Effector memory CD8-positive, alpha-beta T cell (primary cell): ENCODE data around the gene ZBTB32.

Source experiments
- ATAC-seq: fragments of 150-1000 bp; cut with Tn5 transposase; replicated peaks from 2 replicates; pipeline ENCODE4 v1.10.0; 2021; ENCODE audit warnings: mild to moderate bottlenecking, moderate library complexity
- DNase-seq, 3 experiments: peaks; one replicate each; pipeline ENCODE4 v3.0.0; 2021
- H3K27ac Mint-ChIP-seq, 2 donors: one replicate each; pipeline ENCODE4 v1.8.0; 2022; ENCODE audit warnings: mild to moderate bottlenecking in 2 of 2, mixed read lengths in 2 of 2, moderate library complexity in 2 of 2
- H3K27me3 Mint-ChIP-seq, 2 donors: one replicate each; pipeline ENCODE4 v1.8.0; 2022; ENCODE audit warnings: mixed read lengths in 2 of 2
- H3K36me3 Mint-ChIP-seq: one replicate; pipeline ENCODE4 v1.8.0; 2022; ENCODE audit warnings: mild to moderate bottlenecking, moderate library complexity, mixed read lengths; ENCODE audit not compliant: insufficient read depth
- H3K4me1 Mint-ChIP-seq, 2 donors: one replicate each; pipeline ENCODE4 v1.8.0; 2022; ENCODE audit warnings: low read depth in 2 of 2, mixed read lengths in 2 of 2
- H3K4me3 Mint-ChIP-seq, 2 donors: one replicate each; pipeline ENCODE4 v1.8.0; 2022; ENCODE audit warnings: mild to moderate bottlenecking in 2 of 2, mixed read lengths in 2 of 2, moderate library complexity in 2 of 2
- H3K9me3 Mint-ChIP-seq, 2 donors: one replicate each; pipeline ENCODE4 v1.8.0; 2022; ENCODE audit warnings: mixed read lengths in 2 of 2

The ZBTB32 gene

GRCh38 chr19:35739275-35740107, 35.1 kb downstream of the ZBTB32 start:
- peaks cover 46% of the 10 kb centered on the region for H3K36me3 Mint-ChIP-seq
- H3K27ac Mint-ChIP-seq = no peak overlapping the region
- H3K4me1 Mint-ChIP-seq = peaks cover 28 to 38% of the 10 kb centered on the region in 2 donors
- H3K9me3 Mint-ChIP-seq = no peaks in the 10 kb centered on the region
- H3K4me3 Mint-ChIP-seq = peak overlapping the region; percentile 44 to 86
- DNase-seq (no peak), ATAC-seq (no peak)
- H3K27me3 Mint-ChIP-seq = no peaks in the 10 kb centered on the region

GRCh38 chr19:35740108-35740422, 35.7 kb downstream of the ZBTB32 start:
- ATAC-seq (peak; percentile 7), DNase-seq (no peak)
- Mint-ChIP-seq H3K27me3 (no peaks in the 10 kb centered on the region), H3K4me1 (peaks cover 30 to 41% of the 10 kb centered on the region in 2 donors), H3K36me3 (peaks cover 47% of the 10 kb centered on the region), H3K9me3 (no peaks in the 10 kb centered on the region), H3K4me3 (peak overlapping the region; percentile 86 to 94), H3K27ac (peak overlapping the region in 1 of 2 donors; percentile 93)

- peak overlapping the region; percentile 22 to 93 for H3K27ac Mint-ChIP-seq
- H3K4me1 Mint-ChIP-seq = peaks cover 34 to 44% of the 10 kb centered on the region in 2 donors
Observed at GRCh38 chr19:35740423-35741202, 36.3 kb downstream of the ZBTB32 start.

GRCh38 chr19:35741203-35741515, 36.8 kb downstream of the ZBTB32 start:
- Mint-ChIP-seq H3K4me1 (peaks cover 39 to 46% of the 10 kb centered on the region in 2 donors), H3K4me3 (peak overlapping the region; percentile 86 to 94), H3K27me3 (no peaks in the 10 kb centered on the region), H3K9me3 (no peaks in the 10 kb centered on the region), H3K36me3 (peaks cover 45% of the 10 kb centered on the region), H3K27ac (peak overlapping the region; percentile 22 to 93)
- DNase-seq = no peak
- ATAC-seq = no peak

More at GRCh38 chr19:35740423-35741202, 36.3 kb downstream of the ZBTB32 start:
- no peaks in the 10 kb centered on the region for H3K9me3 Mint-ChIP-seq
- ATAC-seq = peak; percentile 63
- H3K27me3 Mint-ChIP-seq = no peaks in the 10 kb centered on the region
- peak overlapping the region; percentile 86 to 94 for H3K4me3 Mint-ChIP-seq
- H3K36me3 Mint-ChIP-seq = peaks cover 47% of the 10 kb centered on the region
- peak; percentile 91 to 94 (median 91) for DNase-seq

GRCh38 chr19:35742121-35742724, 37.9 kb downstream of the ZBTB32 start, which contains the start of gene IGFLR1:
IGFLR1 (minus strand) TSS chr19:35742452; CDS start chr19:35741180, 1,272 bp downstream.
- peak; percentile 2 for ATAC-seq
- no peaks in the 10 kb centered on the region for H3K27me3 Mint-ChIP-seq
- H3K9me3 Mint-ChIP-seq = no peaks in the 10 kb centered on the region
- peak within 1 kb of the TSS; percentile 86 to 94 for H3K4me3 Mint-ChIP-seq
- peak; percentile 52 to 55 (median 53) for DNase-seq
- peak within 1 kb of the TSS; percentile 87 to 93 for H3K27ac Mint-ChIP-seq
- peaks cover 45 to 49% of the 10 kb centered on the region in 2 donors for H3K4me1 Mint-ChIP-seq
- peaks cover 40% of the 10 kb centered on the region for H3K36me3 Mint-ChIP-seq

- Mint-ChIP-seq H3K4me1 (peaks cover 54 to 57% of the 10 kb centered on the region in 2 donors), H3K9me3 (no peaks in the 10 kb centered on the region), H3K4me3 (peak overlapping the region; percentile 86 to 94), H3K36me3 (peaks cover 36% of the 10 kb centered on the region), H3K27ac (peak overlapping the region in 1 of 2 donors; percentile 98), H3K27me3 (no peaks in the 10 kb centered on the region)
- no peak for ATAC-seq
- DNase-seq = no peak
Observed at GRCh38 chr19:35743640-35744429, 39.5 kb downstream of the ZBTB32 start.

GRCh38 chr19:35744430-35745327, 40.3 kb downstream of the ZBTB32 start:
- Mint-ChIP-seq H3K4me3 (peak overlapping the region; percentile 86 to 94), H3K9me3 (no peaks in the 10 kb centered on the region), H3K36me3 (peaks cover 32% of the 10 kb centered on the region), H3K27ac (peak overlapping the region; percentile 98 to 99), H3K27me3 (no peaks in the 10 kb centered on the region), H3K4me1 (peaks cover 58 to 59% of the 10 kb centered on the region in 2 donors)
- ATAC-seq = peak; percentile 58
- peak; percentile 91 to 93 (median 92) for DNase-seq

- Mint-ChIP-seq H3K9me3 (no peaks in the 10 kb centered on the region), H3K4me1 (peaks cover 57 to 58% of the 10 kb centered on the region in 2 donors), H3K4me3 (peak within 1 kb of the TSS; percentile 86 to 94), H3K27me3 (no peaks in the 10 kb centered on the region), H3K27ac (peak within 1 kb of the TSS; percentile 98 to 99), H3K36me3 (peaks cover 29% of the 10 kb centered on the region)
- ATAC-seq (peak; percentile 58), DNase-seq (peak; percentile 93 to 95 (median 93))
Observed at GRCh38 chr19:35745328-35746086, 41.1 kb downstream of the ZBTB32 start, which contains the start of the genes PSENEN and U2AF1L4. PSENEN (plus strand) TSS chr19:35745651; CDS start chr19:35745931, 280 bp downstream. U2AF1L4 (minus strand) TSS chr19:35745418; CDS start chr19:35745391, 27 bp downstream.

- Mint-ChIP-seq H3K9me3 (no peaks in the 10 kb centered on the region), H3K27ac (peak overlapping the region in 1 of 2 donors; percentile 98), H3K4me3 (peak overlapping the region; percentile 86 to 94), H3K27me3 (no peaks in the 10 kb centered on the region), H3K36me3 (peaks cover 26% of the 10 kb centered on the region), H3K4me1 (peaks cover 52% of the 10 kb centered on the region in 2 donors)
- DNase-seq (no peak), ATAC-seq (no peak)
Observed at GRCh38 chr19:35746087-35746462, 41.7 kb downstream of the ZBTB32 start.

GRCh38 chr19:35746531-35746930, 42.2 kb downstream of the ZBTB32 start:
- Mint-ChIP-seq H3K4me3 (peak overlapping the region; percentile 86 to 94), H3K27ac (peak overlapping the region in 1 of 2 donors; percentile 98), H3K27me3 (no peaks in the 10 kb centered on the region), H3K4me1 (peaks cover 52% of the 10 kb centered on the region in 2 donors), H3K36me3 (peaks cover 26% of the 10 kb centered on the region), H3K9me3 (no peaks in the 10 kb centered on the region)
- ATAC-seq = no peak
- DNase-seq = no peak
